Keratinocyte (primary cell): ENCODE data around the gene RPL31.
A peak's percentile ranks its signal among the peaks of the same experiment; 100 is the strongest.

Source experiments
- CTCF ChIP-seq, 3 experiments: IDR thresholded peaks in 1 of 3; conservative IDR thresholded peaks in 1 of 3; optimal IDR thresholded peaks in 1 of 3; 2 replicates in 2 of 3; 3 replicates in 1 of 3; pipeline versions ENCODE3 to v1.5.1; 2011; ENCODE audit warnings: low read length in 3 of 3, mild to moderate bottlenecking in 3 of 3, moderate library complexity in 2 of 3, control low read depth in 1 of 3, inconsistent platforms in 1 of 3; ENCODE audit not compliant: insufficient read depth in 2 of 3; ENCODE audit errors: extremely low read depth in 1 of 3
- EZH2 ChIP-seq: IDR thresholded peaks from one replicate; pipeline ENCODE4 v1.6.1; 2012; ENCODE audit warnings: inconsistent platforms, mild to moderate bottlenecking, low read length, moderate library complexity

GRCh38 chr2:101036562-101036961, 34.5 kb downstream of the RPL31 start:
- TF ChIP-seq CTCF (optimal IDR thresholded peaks at IDR 0.05 in 1 of 3, IDR thresholded peaks at IDR 0.05 in 1 of 3, conservative IDR thresholded peaks at IDR 0.05 in 1 of 3; ENCODE audit: extremely low read depth in 1 of 3, insufficient read depth in 2 of 3, low read length in 3 of 3): peak in 2 of 3 experiments; percentile 28 to 60
- no peak for TF ChIP-seq EZH2
